Osteocyte (in vitro differentiated cells): ENCODE data around the gene ADAR. TPM values are rescaled to one million over a fixed set of nuclear protein-coding genes. Genes with fewer than 3 reads are reported as not detected.

Experiments used
- DNase-seq: peaks from one replicate; pipeline ENCODE4 v3.0.0; 2021; ENCODE audit warnings: mixed read lengths; ENCODE audit not compliant: unreplicated experiment; ENCODE audit errors: extremely low spot score
- H3K27ac Mint-ChIP-seq: one replicate; pipeline ENCODE4 v1.8.0; 2021; ENCODE audit warnings: mild to moderate bottlenecking, mixed read lengths; ENCODE audit not compliant: unreplicated experiment
- H3K27me3 Mint-ChIP-seq: one replicate; pipeline ENCODE4 v1.8.0; 2021; ENCODE audit warnings: mixed read lengths; ENCODE audit not compliant: unreplicated experiment
- H3K36me3 Mint-ChIP-seq: one replicate; pipeline ENCODE4 v1.8.0; 2021; ENCODE audit warnings: mixed read lengths; ENCODE audit not compliant: unreplicated experiment
- H3K4me1 Mint-ChIP-seq: one replicate; pipeline ENCODE4 v1.8.0; 2021; ENCODE audit warnings: mixed read lengths; ENCODE audit not compliant: unreplicated experiment
- H3K4me3 Mint-ChIP-seq: one replicate; pipeline ENCODE4 v1.8.0; 2021; ENCODE audit warnings: mild to moderate bottlenecking, moderate library complexity, mixed read lengths; ENCODE audit not compliant: unreplicated experiment
- H3K9me3 Mint-ChIP-seq: one replicate; pipeline ENCODE4 v1.8.0; 2021; ENCODE audit warnings: mixed read lengths; ENCODE audit not compliant: unreplicated experiment
- total RNA-seq: library from RNA; stranded (reverse); gene quantifications from 2 replicates; pipeline ENCODE4 v1.2.1, GENCODE V29; 2021
- TF ChIP-seq, protein P1 (sequence below): fragments of 200-600 bp; sonication (generic); IDR thresholded peaks from 2 replicates; pipeline ENCODE4 v1.5.0; 2021; ENCODE audit warnings: antibody characterized with exemption, mild to moderate bottlenecking, moderate library complexity

Gene ADAR
- total RNA-seq, 1 donor from 2014 or later, result 188 TPM

DNA sequence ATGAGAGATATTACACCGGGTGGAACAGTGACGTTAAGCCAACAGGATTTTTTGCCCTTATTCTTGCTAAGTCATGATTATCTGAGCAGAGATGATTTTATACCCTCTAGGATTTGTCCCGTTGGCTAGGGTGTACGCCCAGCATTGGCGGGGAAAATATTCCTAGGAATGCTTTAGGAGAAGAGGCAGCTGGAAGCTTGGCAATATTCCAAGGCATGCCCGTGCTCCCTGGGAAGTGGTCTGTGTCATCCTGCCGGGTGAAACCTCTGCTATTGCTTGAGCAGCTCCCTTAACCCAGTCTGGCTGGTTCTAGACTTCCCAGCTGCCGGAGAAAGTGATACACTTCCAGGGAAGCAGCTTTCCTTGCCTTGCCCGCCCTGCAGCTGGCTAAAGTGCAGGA lies 24.2 kb downstream of the ADAR start:
- peaks cover 78% of the 10 kb centered on the region for H3K36me3 Mint-ChIP-seq
- peaks cover 4% of the 10 kb centered on the region for H3K4me1 Mint-ChIP-seq
- H3K27me3 Mint-ChIP-seq, result no peaks in the 10 kb centered on the region
- TF ChIP-seq, protein P1, sequence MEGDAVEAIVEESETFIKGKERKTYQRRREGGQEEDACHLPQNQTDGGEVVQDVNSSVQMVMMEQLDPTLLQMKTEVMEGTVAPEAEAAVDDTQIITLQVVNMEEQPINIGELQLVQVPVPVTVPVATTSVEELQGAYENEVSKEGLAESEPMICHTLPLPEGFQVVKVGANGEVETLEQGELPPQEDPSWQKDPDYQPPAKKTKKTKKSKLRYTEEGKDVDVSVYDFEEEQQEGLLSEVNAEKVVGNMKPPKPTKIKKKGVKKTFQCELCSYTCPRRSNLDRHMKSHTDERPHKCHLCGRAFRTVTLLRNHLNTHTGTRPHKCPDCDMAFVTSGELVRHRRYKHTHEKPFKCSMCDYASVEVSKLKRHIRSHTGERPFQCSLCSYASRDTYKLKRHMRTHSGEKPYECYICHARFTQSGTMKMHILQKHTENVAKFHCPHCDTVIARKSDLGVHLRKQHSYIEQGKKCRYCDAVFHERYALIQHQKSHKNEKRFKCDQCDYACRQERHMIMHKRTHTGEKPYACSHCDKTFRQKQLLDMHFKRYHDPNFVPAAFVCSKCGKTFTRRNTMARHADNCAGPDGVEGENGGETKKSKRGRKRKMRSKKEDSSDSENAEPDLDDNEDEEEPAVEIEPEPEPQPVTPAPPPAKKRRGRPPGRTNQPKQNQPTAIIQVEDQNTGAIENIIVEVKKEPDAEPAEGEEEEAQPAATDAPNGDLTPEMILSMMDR, result no peak
- no peak overlapping the region for H3K4me3 Mint-ChIP-seq
- peak overlapping the region; percentile 25 for H3K27ac Mint-ChIP-seq
- no peak for DNase-seq
- no peaks in the 10 kb centered on the region for H3K9me3 Mint-ChIP-seq

DNA sequence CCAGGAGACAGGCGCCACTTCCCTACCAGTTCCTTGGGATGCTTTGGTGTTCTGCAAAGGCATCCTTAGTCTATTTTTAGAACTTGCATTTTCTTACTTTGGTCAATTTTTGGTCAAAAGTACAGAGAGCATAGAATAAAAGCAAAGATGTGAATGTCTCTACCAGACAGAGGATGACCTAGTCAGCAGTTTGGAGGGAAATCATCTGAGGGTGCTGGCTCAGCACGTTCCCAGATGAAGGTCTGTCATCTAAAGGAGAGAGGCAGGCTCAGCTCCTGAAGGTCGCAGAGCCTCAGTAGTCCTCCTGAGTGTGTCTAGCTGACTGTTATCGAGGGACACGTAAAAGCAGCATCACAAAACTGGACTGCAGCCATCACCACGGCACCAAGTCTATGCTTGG lies 25.1 kb downstream of the ADAR start:
- Mint-ChIP-seq H3K4me3 (no peak overlapping the region), H3K27ac (no peak overlapping the region), H3K36me3 (peaks cover 76% of the 10 kb centered on the region), H3K4me1 (peaks cover 4% of the 10 kb centered on the region), H3K9me3 (no peaks in the 10 kb centered on the region), H3K27me3 (no peaks in the 10 kb centered on the region)
- TF ChIP-seq, protein P1, result no peak
- no peak for DNase-seq

DNA sequence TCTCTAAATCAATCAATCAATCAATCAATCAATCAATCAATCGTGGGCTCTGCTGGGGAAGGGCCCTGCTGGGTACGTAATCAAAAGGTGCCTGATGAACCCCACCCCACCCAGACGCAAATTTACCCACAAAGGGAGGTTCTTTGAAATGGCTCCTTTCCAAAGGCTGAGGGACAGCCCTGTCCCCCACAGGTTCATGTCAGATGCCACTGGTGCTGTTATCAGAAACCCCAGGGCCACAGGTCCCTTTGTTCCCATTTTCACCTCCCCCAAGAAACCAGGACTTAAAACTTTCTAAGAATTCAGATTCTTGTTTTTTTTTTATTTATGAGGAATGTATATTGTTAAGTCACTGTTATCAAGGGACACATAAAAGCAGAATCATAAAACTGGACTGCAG lies 26.2 kb downstream of the ADAR start:
- Mint-ChIP-seq H3K36me3 (peaks cover 66% of the 10 kb centered on the region), H3K27me3 (no peaks in the 10 kb centered on the region), H3K4me1 (peaks cover 4% of the 10 kb centered on the region), H3K4me3 (no peak overlapping the region), H3K27ac (no peak overlapping the region), H3K9me3 (no peaks in the 10 kb centered on the region)
- no peak for DNase-seq
- TF ChIP-seq, protein P1, result no peak

DNA sequence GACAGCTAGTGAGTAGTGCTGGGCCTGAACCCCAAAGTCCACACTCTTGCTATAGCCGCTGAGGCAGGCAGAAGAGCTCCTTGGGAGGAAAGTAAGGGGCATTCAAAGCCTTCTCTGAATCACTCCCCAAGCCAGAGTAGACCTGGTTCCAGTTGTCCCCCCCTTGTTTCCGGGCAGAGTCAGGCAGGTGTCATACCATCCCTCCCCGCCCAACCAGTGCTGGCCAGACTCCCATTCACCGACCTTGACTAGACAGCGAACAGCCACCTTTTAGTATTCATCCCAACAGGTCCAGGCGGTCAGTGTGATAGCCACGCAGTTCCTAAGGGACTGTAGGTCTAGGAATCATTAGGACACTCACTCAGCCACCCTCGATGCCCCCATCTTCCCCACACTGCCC lies 28.6 kb downstream of the ADAR start:
- Mint-ChIP-seq H3K27me3 (no peaks in the 10 kb centered on the region), H3K27ac (no peak overlapping the region), H3K4me3 (no peak overlapping the region), H3K9me3 (no peaks in the 10 kb centered on the region), H3K4me1 (peaks cover 4% of the 10 kb centered on the region), H3K36me3 (peaks cover 43% of the 10 kb centered on the region)
- TF ChIP-seq, protein P1, result no peak
- no peak for DNase-seq

DNA sequence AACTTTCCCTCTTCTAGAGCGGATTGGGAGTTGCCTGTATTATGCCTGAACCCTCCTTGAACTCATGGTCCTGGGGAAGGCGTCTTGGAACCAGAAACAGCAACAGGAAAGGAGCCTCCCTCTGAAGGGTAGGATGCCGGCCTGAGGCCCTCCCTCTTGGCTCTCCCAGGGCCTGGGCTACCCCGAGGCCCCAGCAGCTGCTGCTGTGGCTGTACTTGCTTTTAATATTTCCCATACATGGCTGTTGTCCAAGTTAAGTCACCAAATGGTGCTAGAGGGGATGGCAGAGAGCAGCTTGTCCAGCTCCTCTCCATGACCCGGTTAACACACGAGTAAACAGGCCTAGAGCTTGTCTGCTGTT lies 29.9 kb downstream of the ADAR start:
- Mint-ChIP-seq H3K27me3 (no peaks in the 10 kb centered on the region), H3K36me3 (peaks cover 29% of the 10 kb centered on the region), H3K4me1 (no peaks in the 10 kb centered on the region), H3K9me3 (no peaks in the 10 kb centered on the region), H3K4me3 (no peak overlapping the region), H3K27ac (no peak overlapping the region)
- TF ChIP-seq, protein P1, result no peak
- DNase-seq, result no peak
